IPS-18a (cell line): ENCODE measurements around the gene ILDR2.
"Not testable (repeated sequence)": the region's sequence is repeated elsewhere in the genome, so short reads cannot be mapped to it uniquely, and the experiment has no call there.

Experiments
- H3K27ac ChIP-seq: one replicate; pipeline ENCODE4 v1.5.1; 2013; ENCODE audit warnings: low read length
- H3K27me3 ChIP-seq: one replicate; pipeline ENCODE4 v1.6.1; 2013; ENCODE audit warnings: mild to moderate bottlenecking, low read length; ENCODE audit not compliant: control insufficient read depth, insufficient read depth
- H3K36me3 ChIP-seq: one replicate; pipeline ENCODE4 v1.6.1; 2013; ENCODE audit warnings: low read depth, low read length; ENCODE audit not compliant: control insufficient read depth
- H3K4me1 ChIP-seq: one replicate; pipeline ENCODE4 v1.6.1; 2013; ENCODE audit warnings: low read depth, low read length; ENCODE audit not compliant: control insufficient read depth
- H3K4me3 ChIP-seq: one replicate; pipeline ENCODE4 v1.5.1; 2013; ENCODE audit warnings: low read length
- H3K9ac ChIP-seq: one replicate; pipeline ENCODE4 v1.6.1; 2013; ENCODE audit warnings: mild to moderate bottlenecking, low read length, moderate library complexity
- H3K9me3 ChIP-seq: one replicate; pipeline ENCODE4 v1.6.1; 2013; ENCODE audit warnings: low read depth, low read length; ENCODE audit not compliant: control insufficient read depth

ILDR2 gene

GRCh38 chr1:166903232-166903631 is 72.1 kb downstream of the ILDR2 start:
- Histone ChIP-seq H3K27ac (no peak overlapping the region), H3K4me3 (no peak overlapping the region), H3K27me3 (no peaks in the 10 kb centered on the region), H3K4me1 (no peaks in the 10 kb centered on the region), H3K9ac (no peak overlapping the region), H3K9me3 (peaks cover under 1% of the 10 kb centered on the region), H3K36me3 (no peaks in the 10 kb centered on the region)

GRCh38 chr1:166902279-166902678 is 73.1 kb downstream of the ILDR2 start:
- H3K9me3 ChIP-seq, result peaks cover 10% of the 10 kb centered on the region
- no peaks in the 10 kb centered on the region for H3K27me3 ChIP-seq
- no peaks in the 10 kb centered on the region for H3K4me1 ChIP-seq
- no peak overlapping the region for H3K9ac ChIP-seq
- H3K27ac ChIP-seq, result no peak overlapping the region
- no peaks in the 10 kb centered on the region for H3K36me3 ChIP-seq
- no peak overlapping the region for H3K4me3 ChIP-seq

- Histone ChIP-seq H3K9ac (no peak overlapping the region), H3K4me3 (no peak overlapping the region), H3K4me1 (no peaks in the 10 kb centered on the region), H3K36me3 (no peaks in the 10 kb centered on the region), H3K27me3 (no peaks in the 10 kb centered on the region), H3K27ac (no peak overlapping the region), H3K9me3 (peaks cover 11% of the 10 kb centered on the region)
Measured at GRCh38 chr1:166900987-166901386, 74.4 kb downstream of the ILDR2 start.

- peaks cover 11% of the 10 kb centered on the region for H3K9me3 ChIP-seq
- no peaks in the 10 kb centered on the region for H3K4me1 ChIP-seq
- H3K9ac ChIP-seq, result no peak overlapping the region
- H3K4me3 ChIP-seq, result no peak overlapping the region
- no peaks in the 10 kb centered on the region for H3K36me3 ChIP-seq
- H3K27me3 ChIP-seq, result no peaks in the 10 kb centered on the region
- H3K27ac ChIP-seq, result no peak overlapping the region
Measured at GRCh38 chr1:166899769-166900168, 75.6 kb downstream of the ILDR2 start.

GRCh38 chr1:166895766-166896165 is 79.6 kb downstream of the ILDR2 start:
- no peak overlapping the region for H3K4me3 ChIP-seq
- no peaks in the 10 kb centered on the region for H3K4me1 ChIP-seq
- H3K27ac ChIP-seq, result no peak overlapping the region
- no peaks in the 10 kb centered on the region for H3K27me3 ChIP-seq
- no peak overlapping the region for H3K9ac ChIP-seq
- H3K9me3 ChIP-seq, result peaks cover 11% of the 10 kb centered on the region
- H3K36me3 ChIP-seq, result no peaks in the 10 kb centered on the region

GRCh38 chr1:166889776-166890175 is 85.6 kb downstream of the ILDR2 start:
- no peak overlapping the region for H3K4me3 ChIP-seq
- no peaks in the 10 kb centered on the region for H3K9me3 ChIP-seq
- H3K36me3 ChIP-seq, result no peaks in the 10 kb centered on the region
- no peak overlapping the region for H3K9ac ChIP-seq
- H3K4me1 ChIP-seq, result no peaks in the 10 kb centered on the region
- H3K27me3 ChIP-seq, result peaks cover 4% of the 10 kb centered on the region
- H3K27ac ChIP-seq, result no peak overlapping the region

- H3K4me1 ChIP-seq, result no peaks in the 10 kb centered on the region
- H3K27me3 ChIP-seq, result peaks cover 15% of the 10 kb centered on the region
- H3K9ac ChIP-seq, result no peak overlapping the region
- no peak overlapping the region for H3K27ac ChIP-seq
- no peak overlapping the region for H3K4me3 ChIP-seq
- H3K36me3 ChIP-seq, result no peaks in the 10 kb centered on the region
- H3K9me3 ChIP-seq, result no peaks in the 10 kb centered on the region
Measured at GRCh38 chr1:166888373-166889111, 86.8 kb downstream of the ILDR2 start.

- H3K4me3 ChIP-seq, result no peak overlapping the region
- no peaks in the 10 kb centered on the region for H3K9me3 ChIP-seq
- H3K36me3 ChIP-seq, result no peaks in the 10 kb centered on the region
- H3K27ac ChIP-seq, result no peak overlapping the region
- H3K27me3 ChIP-seq, result peaks cover 22% of the 10 kb centered on the region
- H3K4me1 ChIP-seq, result no peaks in the 10 kb centered on the region
- H3K9ac ChIP-seq, result no peak overlapping the region
Measured at GRCh38 chr1:166884971-166885370, 90.4 kb downstream of the ILDR2 start.

- H3K27me3 ChIP-seq, result peaks cover 22% of the 10 kb centered on the region
- H3K36me3 ChIP-seq, result no peaks in the 10 kb centered on the region
- no peak overlapping the region for H3K9ac ChIP-seq
- H3K27ac ChIP-seq, result no peak overlapping the region
- no peaks in the 10 kb centered on the region for H3K4me1 ChIP-seq
- H3K9me3 ChIP-seq, result no peaks in the 10 kb centered on the region
- H3K4me3 ChIP-seq, result peak overlapping the region; percentile 10
Measured at GRCh38 chr1:166884040-166884642, 91.2 kb downstream of the ILDR2 start.

- peaks cover 22% of the 10 kb centered on the region for H3K27me3 ChIP-seq
- no peak overlapping the region for H3K9ac ChIP-seq
- no peak overlapping the region for H3K4me3 ChIP-seq
- no peaks in the 10 kb centered on the region for H3K4me1 ChIP-seq
- H3K9me3 ChIP-seq, result no peaks in the 10 kb centered on the region
- H3K27ac ChIP-seq, result no peak overlapping the region
- no peaks in the 10 kb centered on the region for H3K36me3 ChIP-seq
Measured at GRCh38 chr1:166882893-166883292, 92.4 kb downstream of the ILDR2 start.

GRCh38 chr1:166878173-166878917 is 97.0 kb downstream of the ILDR2 start:
- not testable (repeated sequence) for H3K9me3 ChIP-seq, H3K4me3 ChIP-seq, H3K27ac ChIP-seq, H3K9ac ChIP-seq, H3K36me3 ChIP-seq, H3K27me3 ChIP-seq
- peaks cover 10% of the 10 kb centered on the region for H3K4me1 ChIP-seq
